Sigmoid colon (tissue), 4 donors: ENCODE results near the gene PRKCZ.

Experiments
- POLR2A ChIP-seq, 2 donors: fragments of 450-650 bp; IDR thresholded peaks; one replicate each; pipeline ENCODE4 v1.6.1; 2016; ENCODE audit warnings: antibody characterized with exemption in 2 of 2, mild to moderate bottlenecking in 2 of 2, moderate library complexity in 2 of 2
- POLR2AphosphoS5 ChIP-seq, 4 donors: sonication (generic); formaldehyde crosslinking; IDR thresholded peaks; one replicate each; pipeline ENCODE4 v1.6.1; 2017; ENCODE audit warnings: antibody characterized with exemption in 4 of 4
- TF ChIP-seq, protein P1 (sequence below), 4 experiments: fragments of 450-650 bp in 3 of 4; fragments of 200-600 bp in 1 of 4; IDR thresholded peaks; one replicate each; pipeline ENCODE4 v1.5.1; 2016 to 2019; ENCODE audit warnings: antibody characterized with exemption in 4 of 4, mild to moderate bottlenecking in 3 of 4, moderate library complexity in 2 of 4

- TF ChIP-seq, protein P1, sequence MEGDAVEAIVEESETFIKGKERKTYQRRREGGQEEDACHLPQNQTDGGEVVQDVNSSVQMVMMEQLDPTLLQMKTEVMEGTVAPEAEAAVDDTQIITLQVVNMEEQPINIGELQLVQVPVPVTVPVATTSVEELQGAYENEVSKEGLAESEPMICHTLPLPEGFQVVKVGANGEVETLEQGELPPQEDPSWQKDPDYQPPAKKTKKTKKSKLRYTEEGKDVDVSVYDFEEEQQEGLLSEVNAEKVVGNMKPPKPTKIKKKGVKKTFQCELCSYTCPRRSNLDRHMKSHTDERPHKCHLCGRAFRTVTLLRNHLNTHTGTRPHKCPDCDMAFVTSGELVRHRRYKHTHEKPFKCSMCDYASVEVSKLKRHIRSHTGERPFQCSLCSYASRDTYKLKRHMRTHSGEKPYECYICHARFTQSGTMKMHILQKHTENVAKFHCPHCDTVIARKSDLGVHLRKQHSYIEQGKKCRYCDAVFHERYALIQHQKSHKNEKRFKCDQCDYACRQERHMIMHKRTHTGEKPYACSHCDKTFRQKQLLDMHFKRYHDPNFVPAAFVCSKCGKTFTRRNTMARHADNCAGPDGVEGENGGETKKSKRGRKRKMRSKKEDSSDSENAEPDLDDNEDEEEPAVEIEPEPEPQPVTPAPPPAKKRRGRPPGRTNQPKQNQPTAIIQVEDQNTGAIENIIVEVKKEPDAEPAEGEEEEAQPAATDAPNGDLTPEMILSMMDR (IDR thresholded peaks at IDR 0.05): no peak
- TF ChIP-seq POLR2A (IDR thresholded peaks at IDR 0.05) (no peak), POLR2AphosphoS5 (IDR thresholded peaks at IDR 0.05) (no peak)
Observed at GRCh38 chr1:2156866-2157265, 106.7 kb downstream of the PRKCZ start.
